Measurements from ENCODE around the gene EZR. TPM values are rescaled to one million over a fixed set of nuclear protein-coding genes. Genes with fewer than 3 reads are reported as not detected.
A peak's percentile ranks its signal among the peaks of the same experiment; 100 is the strongest.

The EZR gene
- total and polyA plus RNA-seq, 2 of the 13 experiments (the other 11 are each of a cell fraction or from before 2014, with no cell fraction given), result 34.7 to 60.3 TPM

DNA sequence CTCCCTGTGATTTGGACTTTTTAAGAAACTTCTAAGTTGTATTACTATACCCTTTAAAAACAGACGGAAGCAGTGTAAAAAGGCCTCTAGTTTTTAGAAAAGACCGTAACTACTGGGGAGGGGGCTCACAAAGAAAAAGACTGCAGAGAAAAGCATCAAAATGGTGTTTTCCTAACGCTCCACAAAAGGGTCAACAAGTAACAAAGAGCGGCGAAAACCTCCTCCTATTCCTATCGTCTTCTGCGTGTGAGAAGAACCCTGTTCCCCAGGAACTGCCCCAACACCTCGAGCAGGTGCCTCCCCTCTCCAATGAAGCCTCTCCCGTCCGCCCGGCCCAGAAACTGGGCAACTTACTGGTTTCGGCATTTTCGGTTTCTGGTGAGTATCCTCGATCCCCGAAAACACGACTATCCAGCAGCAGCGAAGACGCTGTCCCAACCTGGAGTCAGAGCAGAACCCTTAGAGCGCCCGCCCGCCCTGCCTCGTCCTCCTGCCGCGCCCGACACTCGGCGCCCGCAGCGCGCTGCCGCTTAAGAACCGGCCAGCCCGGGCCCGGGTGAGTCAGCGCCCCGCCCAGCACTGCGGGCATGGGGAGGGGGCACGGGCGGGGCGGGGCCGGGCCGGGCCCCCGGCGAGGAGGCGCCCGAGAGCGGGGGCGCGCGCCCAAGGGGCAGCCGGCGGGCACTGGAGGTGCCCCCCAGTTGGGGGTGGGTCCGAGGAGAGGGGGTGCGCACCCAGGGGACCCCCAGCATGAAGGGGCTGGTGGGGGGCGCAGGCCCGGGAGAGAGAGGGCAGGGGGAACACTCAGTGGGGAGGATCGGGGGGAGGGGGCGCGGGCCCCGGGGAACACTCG lies 1.2 kb downstream of the EZR start (continued):
- TF ChIP-seq, protein P1, sequence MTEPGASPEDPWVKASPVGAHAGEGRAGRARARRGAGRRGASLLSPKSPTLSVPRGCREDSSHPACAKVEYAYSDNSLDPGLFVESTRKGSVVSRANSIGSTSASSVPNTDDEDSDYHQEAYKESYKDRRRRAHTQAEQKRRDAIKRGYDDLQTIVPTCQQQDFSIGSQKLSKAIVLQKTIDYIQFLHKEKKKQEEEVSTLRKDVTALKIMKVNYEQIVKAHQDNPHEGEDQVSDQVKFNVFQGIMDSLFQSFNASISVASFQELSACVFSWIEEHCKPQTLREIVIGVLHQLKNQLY (CRISPR knock-in tag; IDR thresholded peaks at IDR 0.05), result no peak
- TF ChIP-seq SALL2 (CRISPR knock-in tag; IDR thresholded peaks at IDR 0.05) (peak; percentile 58; the same call in 1 of the 2 replicates), ZNF552 (CRISPR knock-in tag; IDR thresholded peaks at IDR 0.05; ENCODE audit: borderline replicate concordance) (peak; percentile 73; the same call in 1 of the 2 replicates), ZNF83 (CRISPR knock-in tag; IDR thresholded peaks at IDR 0.05; ENCODE audit: borderline replicate concordance) (no peak), EED (CRISPR knock-in tag; IDR thresholded peaks at IDR 0.05) (peak; percentile 13; the same call in 1 of the 2 replicates), HES4 (CRISPR knock-in tag; IDR thresholded peaks at IDR 0.05; ENCODE audit: borderline replicate concordance) (no peak; the same call in 1 of the 2 replicates)
- TF ChIP-seq, protein P2, sequence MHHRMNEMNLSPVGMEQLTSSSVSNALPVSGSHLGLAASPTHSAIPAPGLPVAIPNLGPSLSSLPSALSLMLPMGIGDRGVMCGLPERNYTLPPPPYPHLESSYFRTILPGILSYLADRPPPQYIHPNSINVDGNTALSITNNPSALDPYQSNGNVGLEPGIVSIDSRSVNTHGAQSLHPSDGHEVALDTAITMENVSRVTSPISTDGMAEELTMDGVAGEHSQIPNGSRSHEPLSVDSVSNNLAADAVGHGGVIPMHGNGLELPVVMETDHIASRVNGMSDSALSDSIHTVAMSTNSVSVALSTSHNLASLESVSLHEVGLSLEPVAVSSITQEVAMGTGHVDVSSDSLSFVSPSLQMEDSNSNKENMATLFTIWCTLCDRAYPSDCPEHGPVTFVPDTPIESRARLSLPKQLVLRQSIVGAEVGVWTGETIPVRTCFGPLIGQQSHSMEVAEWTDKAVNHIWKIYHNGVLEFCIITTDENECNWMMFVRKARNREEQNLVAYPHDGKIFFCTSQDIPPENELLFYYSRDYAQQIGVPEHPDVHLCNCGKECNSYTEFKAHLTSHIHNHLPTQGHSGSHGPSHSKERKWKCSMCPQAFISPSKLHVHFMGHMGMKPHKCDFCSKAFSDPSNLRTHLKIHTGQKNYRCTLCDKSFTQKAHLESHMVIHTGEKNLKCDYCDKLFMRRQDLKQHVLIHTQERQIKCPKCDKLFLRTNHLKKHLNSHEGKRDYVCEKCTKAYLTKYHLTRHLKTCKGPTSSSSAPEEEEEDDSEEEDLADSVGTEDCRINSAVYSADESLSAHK (CRISPR knock-in tag; IDR thresholded peaks at IDR 0.05; ENCODE audit: borderline replicate concordance), result no peak
- TF ChIP-seq, protein P3, sequence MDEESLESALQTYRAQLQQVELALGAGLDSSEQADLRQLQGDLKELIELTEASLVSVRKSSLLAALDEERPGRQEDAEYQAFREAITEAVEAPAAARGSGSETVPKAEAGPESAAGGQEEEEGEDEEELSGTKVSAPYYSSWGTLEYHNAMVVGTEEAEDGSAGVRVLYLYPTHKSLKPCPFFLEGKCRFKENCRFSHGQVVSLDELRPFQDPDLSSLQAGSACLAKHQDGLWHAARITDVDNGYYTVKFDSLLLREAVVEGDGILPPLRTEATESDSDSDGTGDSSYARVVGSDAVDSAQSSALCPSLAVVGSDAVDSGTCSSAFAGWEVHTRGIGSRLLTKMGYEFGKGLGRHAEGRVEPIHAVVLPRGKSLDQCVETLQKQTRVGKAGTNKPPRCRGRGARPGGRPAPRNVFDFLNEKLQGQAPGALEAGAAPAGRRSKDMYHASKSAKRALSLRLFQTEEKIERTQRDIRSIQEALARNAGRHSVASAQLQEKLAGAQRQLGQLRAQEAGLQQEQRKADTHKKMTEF (CRISPR knock-in tag; IDR thresholded peaks at IDR 0.05), result peak; percentile 40; the same call in 1 of the 2 replicates
- TF ChIP-seq, protein P4, sequence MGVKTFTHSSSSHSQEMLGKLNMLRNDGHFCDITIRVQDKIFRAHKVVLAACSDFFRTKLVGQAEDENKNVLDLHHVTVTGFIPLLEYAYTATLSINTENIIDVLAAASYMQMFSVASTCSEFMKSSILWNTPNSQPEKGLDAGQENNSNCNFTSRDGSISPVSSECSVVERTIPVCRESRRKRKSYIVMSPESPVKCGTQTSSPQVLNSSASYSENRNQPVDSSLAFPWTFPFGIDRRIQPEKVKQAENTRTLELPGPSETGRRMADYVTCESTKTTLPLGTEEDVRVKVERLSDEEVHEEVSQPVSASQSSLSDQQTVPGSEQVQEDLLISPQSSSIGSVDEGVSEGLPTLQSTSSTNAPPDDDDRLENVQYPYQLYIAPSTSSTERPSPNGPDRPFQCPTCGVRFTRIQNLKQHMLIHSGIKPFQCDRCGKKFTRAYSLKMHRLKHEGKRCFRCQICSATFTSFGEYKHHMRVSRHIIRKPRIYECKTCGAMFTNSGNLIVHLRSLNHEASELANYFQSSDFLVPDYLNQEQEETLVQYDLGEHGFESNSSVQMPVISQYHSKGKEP (CRISPR knock-in tag; IDR thresholded peaks at IDR 0.05), result no peak
- TF ChIP-seq, protein P5, sequence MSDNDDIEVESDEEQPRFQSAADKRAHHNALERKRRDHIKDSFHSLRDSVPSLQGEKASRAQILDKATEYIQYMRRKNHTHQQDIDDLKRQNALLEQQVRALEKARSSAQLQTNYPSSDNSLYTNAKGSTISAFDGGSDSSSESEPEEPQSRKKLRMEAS (IDR thresholded peaks at IDR 0.05), result peak; percentile 83
- TF ChIP-seq, protein P6, sequence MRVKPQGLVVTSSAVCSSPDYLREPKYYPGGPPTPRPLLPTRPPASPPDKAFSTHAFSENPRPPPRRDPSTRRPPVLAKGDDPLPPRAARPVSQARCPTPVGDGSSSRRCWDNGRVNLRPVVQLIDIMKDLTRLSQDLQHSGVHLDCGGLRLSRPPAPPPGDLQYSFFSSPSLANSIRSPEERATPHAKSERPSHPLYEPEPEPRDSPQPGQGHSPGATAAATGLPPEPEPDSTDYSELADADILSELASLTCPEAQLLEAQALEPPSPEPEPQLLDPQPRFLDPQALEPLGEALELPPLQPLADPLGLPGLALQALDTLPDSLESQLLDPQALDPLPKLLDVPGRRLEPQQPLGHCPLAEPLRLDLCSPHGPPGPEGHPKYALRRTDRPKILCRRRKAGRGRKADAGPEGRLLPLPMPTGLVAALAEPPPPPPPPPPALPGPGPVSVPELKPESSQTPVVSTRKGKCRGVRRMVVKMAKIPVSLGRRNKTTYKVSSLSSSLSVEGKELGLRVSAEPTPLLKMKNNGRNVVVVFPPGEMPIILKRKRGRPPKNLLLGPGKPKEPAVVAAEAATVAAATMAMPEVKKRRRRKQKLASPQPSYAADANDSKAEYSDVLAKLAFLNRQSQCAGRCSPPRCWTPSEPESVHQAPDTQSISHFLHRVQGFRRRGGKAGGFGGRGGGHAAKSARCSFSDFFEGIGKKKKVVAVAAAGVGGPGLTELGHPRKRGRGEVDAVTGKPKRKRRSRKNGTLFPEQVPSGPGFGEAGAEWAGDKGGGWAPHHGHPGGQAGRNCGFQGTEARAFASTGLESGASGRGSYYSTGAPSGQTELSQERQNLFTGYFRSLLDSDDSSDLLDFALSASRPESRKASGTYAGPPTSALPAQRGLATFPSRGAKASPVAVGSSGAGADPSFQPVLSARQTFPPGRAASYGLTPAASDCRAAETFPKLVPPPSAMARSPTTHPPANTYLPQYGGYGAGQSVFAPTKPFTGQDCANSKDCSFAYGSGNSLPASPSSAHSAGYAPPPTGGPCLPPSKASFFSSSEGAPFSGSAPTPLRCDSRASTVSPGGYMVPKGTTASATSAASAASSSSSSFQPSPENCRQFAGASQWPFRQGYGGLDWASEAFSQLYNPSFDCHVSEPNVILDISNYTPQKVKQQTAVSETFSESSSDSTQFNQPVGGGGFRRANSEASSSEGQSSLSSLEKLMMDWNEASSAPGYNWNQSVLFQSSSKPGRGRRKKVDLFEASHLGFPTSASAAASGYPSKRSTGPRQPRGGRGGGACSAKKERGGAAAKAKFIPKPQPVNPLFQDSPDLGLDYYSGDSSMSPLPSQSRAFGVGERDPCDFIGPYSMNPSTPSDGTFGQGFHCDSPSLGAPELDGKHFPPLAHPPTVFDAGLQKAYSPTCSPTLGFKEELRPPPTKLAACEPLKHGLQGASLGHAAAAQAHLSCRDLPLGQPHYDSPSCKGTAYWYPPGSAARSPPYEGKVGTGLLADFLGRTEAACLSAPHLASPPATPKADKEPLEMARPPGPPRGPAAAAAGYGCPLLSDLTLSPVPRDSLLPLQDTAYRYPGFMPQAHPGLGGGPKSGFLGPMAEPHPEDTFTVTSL (CRISPR knock-in tag; IDR thresholded peaks at IDR 0.05; ENCODE audit: borderline replicate concordance), result no peak
